GM23248 (cell line): ENCODE measurements around the gene INTS1.

Experiments
- EZH2 ChIP-seq: fragments of 200-600 bp; sonication (generic); IDR thresholded peaks from 2 replicates; pipeline ENCODE4 v1.6.1; 2018; ENCODE audit warnings: antibody characterized with exemption, mild to moderate bottlenecking; ENCODE audit not compliant: insufficient read depth, poor library complexity, severe bottlenecking
- EZH2phosphoT487 ChIP-seq: fragments of 200-600 bp; sonication (generic); IDR thresholded peaks from 2 replicates; pipeline ENCODE4 v1.6.1; 2018; ENCODE audit warnings: antibody characterized with exemption, moderate library complexity, mild to moderate bottlenecking, low read depth; ENCODE audit not compliant: insufficient read depth

- TF ChIP-seq EZH2 (no peak), EZH2phosphoT487 (no peak)
Measured at GRCh38 chr7:1424041-1424440, 80.1 kb downstream of the INTS1 start.
